HPDE6-E6E7 (cell line): ENCODE measurements around the gene ADRA2B.
"Not testable (repeated sequence)": the region's sequence is repeated elsewhere in the genome, so short reads cannot be mapped to it uniquely, and the experiment has no call there.

Source experiments
- DNase-seq: peaks from one replicate; pipeline ENCODE4 v3.0.0; 2011; ENCODE audit warnings: missing footprints; ENCODE audit errors: extremely low spot score

The ADRA2B gene

GRCh38 chr2:96090196-96090926 is 26.0 kb downstream of the ADRA2B start:
- DNase-seq, result no peak

DNA sequence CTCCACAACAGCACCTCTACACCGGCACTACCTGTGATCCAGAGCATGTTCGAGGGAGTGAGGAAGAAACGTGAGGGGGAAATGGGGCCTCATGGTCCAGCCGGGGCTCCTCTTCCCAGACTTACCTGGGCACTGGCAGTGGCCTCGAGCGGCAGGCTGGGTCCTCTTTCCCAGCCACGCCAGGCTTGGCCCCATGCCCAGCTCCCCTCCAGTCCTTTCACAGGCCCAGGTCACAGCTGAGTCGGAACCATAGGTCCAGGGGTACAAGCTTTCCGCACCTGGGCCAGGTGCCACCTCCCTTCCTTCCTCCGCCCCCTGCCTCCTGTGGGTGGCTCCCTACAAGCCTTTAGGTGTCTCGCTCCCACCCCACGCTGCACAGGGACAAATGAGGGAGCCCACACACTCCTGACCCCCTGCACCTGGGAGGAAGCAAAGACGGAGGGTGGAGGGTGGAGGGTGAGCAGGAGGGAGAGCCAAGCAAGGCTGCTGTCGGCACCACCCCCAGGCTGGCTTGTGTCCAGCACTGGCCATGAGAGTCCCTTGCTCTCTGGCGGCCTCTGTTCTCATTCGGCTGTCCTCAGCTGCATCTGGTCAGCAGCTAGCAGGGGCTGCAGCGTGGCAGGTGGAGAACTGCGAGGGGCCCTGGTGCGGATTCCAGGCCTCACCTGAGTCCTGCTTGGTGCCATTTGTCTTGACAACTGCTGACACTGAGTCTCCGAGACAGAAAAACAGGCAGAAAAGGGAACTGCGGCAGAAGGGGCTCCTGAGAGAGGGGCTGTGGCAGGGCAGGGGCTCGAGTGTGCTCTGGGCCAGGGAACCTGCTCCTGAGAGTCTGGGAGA is 26.8 kb downstream of the ADRA2B start:
- DNase-seq, result no peak

DNA sequence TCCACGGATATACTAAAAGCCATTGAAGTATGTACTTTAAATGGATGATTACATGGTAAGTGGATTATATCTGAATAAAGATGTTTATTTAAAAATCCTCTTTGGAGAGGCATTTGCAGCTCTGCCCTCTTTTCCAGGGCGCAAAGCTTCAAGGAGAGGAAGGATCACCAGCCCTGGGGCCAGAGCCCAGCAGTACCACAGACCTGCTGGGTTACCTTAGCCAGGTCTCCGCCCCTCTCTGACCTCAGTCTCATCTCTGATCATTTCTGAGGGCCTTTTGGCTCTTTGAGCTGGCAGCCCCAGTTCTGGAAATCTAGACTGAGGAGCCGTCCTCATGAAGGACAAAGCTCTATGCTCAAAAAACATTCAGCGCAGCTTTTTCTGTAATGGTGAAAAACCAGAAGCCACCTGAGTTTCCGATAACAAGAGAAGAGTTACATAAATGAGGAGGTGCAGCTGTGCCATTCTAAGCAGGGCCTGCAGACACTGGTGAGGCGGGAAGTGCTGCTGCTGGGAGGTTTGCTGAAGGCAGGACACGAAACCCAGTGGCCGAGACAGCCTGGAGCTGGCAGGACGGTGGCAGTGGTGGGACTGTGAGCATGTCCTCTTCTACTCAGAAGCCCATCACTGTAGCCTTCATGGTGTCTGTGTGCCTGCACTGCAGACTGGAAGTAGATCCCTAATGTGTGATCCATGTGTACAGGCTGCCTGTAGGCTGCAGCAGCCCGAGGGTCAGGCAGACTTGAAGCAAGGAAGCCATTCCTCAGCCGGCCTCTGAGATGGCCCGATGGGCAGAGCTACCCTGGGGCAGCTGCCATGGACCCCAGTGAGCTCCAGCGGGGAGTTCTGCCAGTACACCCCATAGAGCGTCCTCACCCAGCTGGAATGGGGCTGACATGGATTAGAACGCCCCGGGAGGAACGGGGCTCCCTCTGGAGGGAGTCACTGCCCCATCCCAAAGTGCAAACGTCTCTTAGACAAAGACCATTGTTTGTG is 27.7 kb downstream of the ADRA2B start:
- no peak for DNase-seq

DNA sequence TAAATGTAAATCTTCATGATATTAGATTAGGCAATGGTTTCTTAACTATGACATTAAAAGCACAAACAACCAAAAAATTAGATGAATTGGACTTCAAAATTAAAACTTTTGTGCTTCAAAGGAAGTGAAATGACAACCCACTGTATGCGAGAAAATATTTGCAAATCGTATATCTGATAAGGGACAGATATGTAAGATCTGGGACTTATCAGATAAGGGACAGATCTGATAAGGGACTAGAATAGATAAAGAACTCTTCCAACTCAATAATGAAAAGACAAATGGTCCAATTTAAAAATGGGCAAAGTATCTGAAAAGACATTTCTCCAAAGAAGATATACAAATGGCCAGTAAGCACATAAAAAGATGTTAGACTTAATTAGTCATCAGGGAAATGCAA is 29.2 kb downstream of the ADRA2B start:
- DNase-seq, result no peak

DNA sequence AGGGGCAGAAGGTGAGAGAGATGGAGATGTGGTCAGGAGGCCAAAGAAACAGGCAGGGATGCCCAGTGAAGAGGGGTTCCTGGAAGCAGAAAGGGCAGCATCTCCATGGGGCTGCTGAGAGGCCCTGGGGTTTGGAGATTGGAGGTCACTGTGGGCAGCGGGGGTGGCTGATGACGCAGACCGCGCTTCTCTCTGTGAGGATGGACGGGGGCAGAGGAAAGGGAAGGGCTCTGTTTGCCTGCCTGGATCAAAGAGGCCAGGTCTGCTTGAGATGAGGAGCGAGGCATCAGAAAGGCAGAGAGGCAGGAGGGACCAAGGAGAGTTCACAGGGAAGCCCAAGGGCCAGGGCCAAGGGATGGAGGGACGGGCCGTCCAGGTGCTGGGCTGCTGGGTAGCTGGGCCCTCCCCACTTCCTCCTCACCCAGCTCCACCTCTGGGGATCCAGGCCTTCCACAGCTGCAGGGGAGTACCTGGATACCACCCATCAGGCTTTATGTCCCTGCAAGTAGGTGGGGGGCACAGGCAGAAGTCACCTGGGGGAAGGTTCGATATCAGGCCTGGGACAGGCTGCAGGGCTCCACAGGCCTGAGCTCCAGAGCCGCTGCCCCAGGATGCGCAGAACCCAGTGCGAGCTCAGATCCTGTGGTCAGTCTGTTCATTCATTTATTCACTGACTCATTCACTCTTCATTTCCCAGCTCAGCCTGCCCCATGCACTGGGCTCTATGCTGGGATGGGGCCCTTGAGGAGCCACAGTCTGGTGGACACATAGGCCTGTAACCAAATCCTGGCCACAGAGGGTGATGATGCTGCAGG is 30.6 kb downstream of the ADRA2B start:
- DNase-seq, result no peak

DNA sequence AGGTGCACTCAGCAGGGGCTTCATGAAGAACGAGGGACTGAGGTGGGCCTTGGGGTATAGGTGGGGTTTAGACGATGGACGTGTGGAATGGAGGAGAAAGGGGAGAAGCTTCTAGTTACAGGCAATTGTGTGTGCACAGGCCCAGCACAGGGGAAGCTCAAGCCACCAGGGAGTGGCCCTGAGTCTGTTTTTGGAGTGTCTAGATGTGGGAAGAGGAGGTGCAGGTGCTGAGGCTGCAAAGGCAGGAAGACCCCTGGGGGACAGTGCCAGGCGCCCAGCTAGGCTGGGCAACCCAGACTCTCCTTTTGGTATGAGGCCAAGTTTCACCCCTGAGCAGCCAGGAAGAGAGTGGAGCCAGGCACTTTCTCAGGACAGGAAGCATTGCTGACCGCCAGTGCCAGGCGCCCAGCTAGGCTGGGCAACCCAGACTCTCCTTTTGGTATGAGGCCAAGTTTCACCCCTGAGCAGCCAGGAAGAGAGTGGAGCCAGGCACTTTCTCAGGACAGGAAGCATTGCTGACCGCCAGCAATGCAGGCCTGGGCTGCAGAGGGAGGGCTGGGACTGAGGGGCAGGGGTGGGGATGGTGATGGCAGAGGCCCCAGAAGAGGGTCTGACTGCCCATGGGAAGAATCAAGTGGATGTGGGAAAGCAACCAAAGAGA is 31.4 kb downstream of the ADRA2B start:
- not testable (repeated sequence) for DNase-seq

GRCh38 chr2:96083989-96084857 is 32.1 kb downstream of the ADRA2B start:
- no peak for DNase-seq

DNA sequence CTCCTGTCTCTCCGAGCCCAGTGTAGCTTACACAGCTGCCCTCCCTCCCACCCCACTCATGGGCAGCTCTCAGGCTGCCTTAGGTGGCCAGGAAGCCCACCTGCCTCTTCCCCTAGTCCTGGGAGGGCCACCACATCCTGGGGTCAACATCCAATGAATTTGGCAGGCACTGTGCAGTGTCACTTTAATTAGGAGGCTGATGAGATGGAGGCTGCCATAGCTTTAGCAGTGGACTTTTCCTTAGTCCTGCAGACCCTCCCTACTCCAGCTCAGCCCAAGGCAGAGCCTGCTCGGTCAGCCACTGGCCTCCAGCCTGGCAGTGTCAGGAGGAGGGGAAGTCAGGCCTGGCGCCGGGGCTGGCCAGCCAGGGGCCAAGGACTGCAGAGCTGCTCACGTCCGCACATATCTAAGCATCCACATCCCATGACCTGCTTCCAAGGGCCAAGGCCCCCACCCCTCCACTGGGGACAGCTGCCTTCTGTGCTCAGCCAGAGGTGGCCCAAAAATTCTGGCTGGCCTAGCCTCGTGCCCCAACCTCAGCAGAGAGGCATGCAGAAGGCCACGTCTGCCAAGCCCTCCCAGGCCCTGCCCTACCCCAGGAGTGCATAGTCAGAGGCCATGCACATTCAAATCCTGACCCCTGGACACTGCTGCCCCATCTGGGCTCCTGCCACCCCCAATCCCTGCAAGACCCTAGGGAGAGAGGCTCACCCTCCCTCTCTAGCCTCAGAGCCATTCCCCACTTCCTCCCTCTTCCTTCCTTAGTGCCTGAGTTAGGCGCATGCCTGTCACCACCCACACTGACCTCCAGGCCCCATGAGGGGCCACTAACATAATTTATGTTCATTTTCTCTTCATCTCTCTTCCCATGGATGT is 33.1 kb downstream of the ADRA2B start:
- no peak for DNase-seq

GRCh38 chr2:96082211-96083063 is 33.9 kb downstream of the ADRA2B start:
- no peak for DNase-seq

DNA sequence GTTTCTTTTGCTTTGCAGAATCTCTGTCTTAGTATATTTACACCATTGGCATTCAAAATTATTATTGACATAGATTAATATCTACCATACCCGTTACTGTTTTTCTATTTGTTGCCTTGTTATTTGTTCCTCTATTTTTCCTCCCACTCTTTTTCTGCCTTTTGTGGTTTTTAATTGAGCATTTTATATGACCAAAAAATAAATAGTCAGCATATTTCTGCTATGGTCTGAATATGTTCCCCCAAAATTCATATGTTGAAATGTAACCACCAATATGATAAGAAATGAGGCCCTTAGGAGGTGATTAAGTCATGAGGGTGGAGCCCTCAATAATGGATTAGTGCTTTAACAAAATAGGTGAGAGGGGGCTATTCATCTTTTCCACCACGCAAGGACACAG is 35.3 kb downstream of the ADRA2B start:
- DNase-seq, result no peak

DNA sequence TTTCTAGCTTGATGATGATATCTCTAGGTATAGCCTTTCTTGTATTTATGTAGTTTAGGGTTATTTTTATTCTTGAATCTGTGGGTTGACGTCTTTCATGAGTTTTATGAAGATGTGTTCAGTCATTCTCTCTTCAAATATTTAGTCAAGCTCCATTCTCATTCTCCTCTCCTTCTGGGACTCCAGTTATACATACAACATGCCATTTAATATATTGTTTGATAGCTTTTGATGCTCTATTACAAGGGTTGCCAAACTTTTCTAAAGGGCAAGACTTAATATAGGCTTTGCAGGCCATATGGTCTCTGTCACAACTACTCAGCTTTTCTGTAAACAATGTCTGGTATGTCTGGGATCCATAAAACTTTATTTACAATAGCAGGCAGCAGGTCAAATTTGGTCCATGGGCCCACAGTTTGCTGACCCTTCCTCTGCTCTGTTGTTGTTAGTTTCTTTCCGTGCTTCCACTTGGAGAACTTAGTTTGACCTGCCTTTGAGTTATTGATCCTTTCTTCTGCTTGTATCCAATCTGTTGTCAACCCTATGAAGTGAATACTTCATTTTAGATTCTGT is 41.1 kb downstream of the ADRA2B start:
- DNase-seq, result no peak

GRCh38 chr2:96074156-96074555 is 42.2 kb downstream of the ADRA2B start:
- DNase-seq, result no peak

DNA sequence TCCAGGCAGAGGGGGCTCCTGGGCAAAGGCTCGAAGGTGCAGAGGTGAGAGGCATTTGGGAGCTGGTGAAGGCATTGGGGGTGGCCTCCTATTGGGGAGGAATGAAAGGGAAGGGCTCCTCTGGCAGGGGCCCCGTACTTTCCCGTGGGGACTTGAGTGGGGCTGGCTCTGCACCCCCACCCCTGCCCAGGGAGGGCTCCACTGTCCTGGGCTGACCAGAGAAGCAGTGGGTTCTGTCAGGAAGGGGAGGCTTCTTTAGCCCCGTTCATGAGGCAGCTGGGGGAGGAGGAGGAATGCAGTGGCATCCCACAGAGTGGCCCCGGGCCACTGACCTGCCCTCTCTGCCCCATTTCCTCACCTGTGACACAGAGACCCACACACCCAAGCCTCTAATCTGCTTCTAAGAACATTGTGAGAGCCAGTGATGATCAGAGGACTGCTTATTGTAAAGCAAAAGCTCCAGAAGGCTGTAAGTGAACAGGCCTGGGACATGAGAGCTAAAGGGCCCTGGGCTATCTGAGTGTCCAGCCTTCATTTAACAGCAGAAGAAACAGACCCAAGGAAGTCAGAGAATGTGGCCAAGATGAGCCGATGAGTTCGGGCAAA is 43.1 kb downstream of the ADRA2B start:
- DNase-seq, result no peak

DNA sequence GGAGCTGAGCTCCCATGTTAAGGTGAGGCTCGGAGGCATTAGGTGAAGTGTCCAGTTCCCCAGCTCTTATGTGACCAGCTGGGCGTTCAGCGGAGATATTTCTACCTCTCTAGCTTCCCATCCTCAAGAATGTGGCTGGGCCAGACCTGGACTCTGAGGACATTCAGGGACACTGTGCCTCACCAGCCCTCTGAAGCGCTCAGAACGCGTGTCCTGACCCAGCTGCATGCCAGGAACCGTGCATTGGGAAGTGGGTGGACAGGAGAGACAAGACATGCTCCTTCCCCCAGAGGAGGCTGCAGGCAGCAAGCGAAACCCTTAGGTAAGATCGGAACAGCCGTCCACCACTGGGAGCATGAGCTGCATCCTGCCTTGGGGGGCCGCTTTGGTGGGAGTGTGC is 43.6 kb downstream of the ADRA2B start:
- no peak for DNase-seq

GRCh38 chr2:96071977-96072491 is 44.3 kb downstream of the ADRA2B start:
- DNase-seq, result not testable (repeated sequence)
